SK-N-SH treated with all-trans-retinoic acid at 6 μM for 48 hours (cell line): ENCODE results near the gene ADAMTS18.

Experiments
- ATAC-seq: fragments of 200-7000 bp; cut with Tn5 transposase; 3 replicates; pipeline ENCODE4 v1.9.1; 2020; ENCODE audit warnings: mild to moderate bottlenecking, moderate library complexity
- ARNTL ChIP-seq: fragments of 450-650 bp; formaldehyde crosslinking; IDR thresholded peaks from 2 replicates; pipeline ENCODE4 v1.5.0; 2020; ENCODE audit warnings: low read depth, mild to moderate bottlenecking, moderate library complexity, borderline replicate concordance
- CSDC2 ChIP-seq: fragments of 250-450 bp; sonication (Bioruptor Pico); IDR thresholded peaks from 2 replicates; pipeline ENCODE4 v1.5.0; 2020; ENCODE audit warnings: mild to moderate bottlenecking, moderate library complexity
- ESRRG ChIP-seq: fragments of 250-450 bp; sonication (Bioruptor Pico); IDR thresholded peaks from 2 replicates; pipeline ENCODE4 v1.6.1; 2021; ENCODE audit warnings: mild to moderate bottlenecking
- ISL1 ChIP-seq: fragments of 250-450 bp; sonication (Bioruptor Pico); IDR thresholded peaks from 2 replicates; pipeline ENCODE4 v2.1.2; 2022; ENCODE audit warnings: mild to moderate bottlenecking, moderate library complexity
- OSR1 ChIP-seq: fragments of 250-450 bp; sonication (Bioruptor Pico); IDR thresholded peaks from 2 replicates; pipeline ENCODE4 v1.8.0; 2022; ENCODE audit warnings: moderate library complexity, mild to moderate bottlenecking, inconsistent platforms
- PPARA ChIP-seq: fragments of 250-450 bp; sonication (Bioruptor Pico); IDR thresholded peaks from 2 replicates; pipeline ENCODE4 v1.5.0; 2020; ENCODE audit warnings: mild to moderate bottlenecking, borderline replicate concordance
- RARB ChIP-seq: fragments of 250-450 bp; sonication (Bioruptor Pico); IDR thresholded peaks from 2 replicates; pipeline ENCODE4 v1.8.0; 2021; ENCODE audit warnings: mild to moderate bottlenecking, moderate library complexity
- SNAI2 ChIP-seq: fragments of 250-450 bp; sonication (Bioruptor Pico); IDR thresholded peaks from 2 replicates; pipeline ENCODE4 v1.5.0; 2020; ENCODE audit warnings: mild to moderate bottlenecking, moderate library complexity
- TOX ChIP-seq: fragments of 250-450 bp; sonication (Bioruptor Pico); IDR thresholded peaks from 2 replicates; pipeline ENCODE4 v1.8.0; 2021; ENCODE audit warnings: mild to moderate bottlenecking, moderate library complexity, borderline replicate concordance
- ZFP3 ChIP-seq: fragments of 250-450 bp; sonication (Bioruptor Pico); IDR thresholded peaks from 2 replicates; pipeline ENCODE4 v1.5.0; 2020; ENCODE audit warnings: mild to moderate bottlenecking, moderate library complexity
- ZFP30 ChIP-seq: fragments of 450-650 bp; formaldehyde crosslinking; IDR thresholded peaks from 2 replicates; pipeline ENCODE4 v1.5.0; 2022; ENCODE audit warnings: mild to moderate bottlenecking, moderate library complexity
- ZNF565 ChIP-seq: fragments of 450-650 bp; formaldehyde crosslinking; conservative IDR thresholded peaks from 2 replicates; pipeline ENCODE4 v1.5.0; 2020; ENCODE audit warnings: low read depth, mild to moderate bottlenecking, moderate library complexity
- ZNF70 ChIP-seq: fragments of 450-650 bp; formaldehyde crosslinking; IDR thresholded peaks from 2 replicates; pipeline ENCODE4 v1.5.0; 2020; ENCODE audit warnings: mild to moderate bottlenecking, moderate library complexity
- ZNF8 ChIP-seq: fragments of 450-650 bp; formaldehyde crosslinking; IDR thresholded peaks from 2 replicates; pipeline ENCODE4 v1.5.0; 2020; ENCODE audit warnings: mild to moderate bottlenecking, moderate library complexity
- TF ChIP-seq, protein P1 (sequence below): fragments of 250-450 bp; sonication (Bioruptor Pico); IDR thresholded peaks from 2 replicates; pipeline ENCODE4 v1.5.0; 2020; ENCODE audit warnings: mild to moderate bottlenecking, moderate library complexity
- TF ChIP-seq, protein P2 (sequence below): fragments of 250-450 bp; sonication (Bioruptor Pico); IDR thresholded peaks from 2 replicates; pipeline ENCODE4 v1.8.0; 2021; ENCODE audit warnings: low read depth, mild to moderate bottlenecking, moderate library complexity, borderline replicate concordance
- TF ChIP-seq, protein P3 (sequence below): fragments of 250-450 bp; sonication (Bioruptor Pico); IDR thresholded peaks from 2 replicates; pipeline ENCODE4 v1.5.1; 2021; ENCODE audit warnings: mild to moderate bottlenecking, moderate library complexity
- TF ChIP-seq, protein P4 (sequence below): fragments of 250-450 bp; sonication (Bioruptor Pico); IDR thresholded peaks from 2 replicates; pipeline ENCODE4 v1.5.1; 2020; ENCODE audit warnings: low read depth, mild to moderate bottlenecking, moderate library complexity

ADAMTS18 gene

GRCh38 chr16:77335652-77336234 is 99.1 kb downstream of the ADAMTS18 start:
- no peak for ATAC-seq
- no peak for TF ChIP-seq RARB (CRISPR knock-in tag)
- TF ChIP-seq, protein P1, sequence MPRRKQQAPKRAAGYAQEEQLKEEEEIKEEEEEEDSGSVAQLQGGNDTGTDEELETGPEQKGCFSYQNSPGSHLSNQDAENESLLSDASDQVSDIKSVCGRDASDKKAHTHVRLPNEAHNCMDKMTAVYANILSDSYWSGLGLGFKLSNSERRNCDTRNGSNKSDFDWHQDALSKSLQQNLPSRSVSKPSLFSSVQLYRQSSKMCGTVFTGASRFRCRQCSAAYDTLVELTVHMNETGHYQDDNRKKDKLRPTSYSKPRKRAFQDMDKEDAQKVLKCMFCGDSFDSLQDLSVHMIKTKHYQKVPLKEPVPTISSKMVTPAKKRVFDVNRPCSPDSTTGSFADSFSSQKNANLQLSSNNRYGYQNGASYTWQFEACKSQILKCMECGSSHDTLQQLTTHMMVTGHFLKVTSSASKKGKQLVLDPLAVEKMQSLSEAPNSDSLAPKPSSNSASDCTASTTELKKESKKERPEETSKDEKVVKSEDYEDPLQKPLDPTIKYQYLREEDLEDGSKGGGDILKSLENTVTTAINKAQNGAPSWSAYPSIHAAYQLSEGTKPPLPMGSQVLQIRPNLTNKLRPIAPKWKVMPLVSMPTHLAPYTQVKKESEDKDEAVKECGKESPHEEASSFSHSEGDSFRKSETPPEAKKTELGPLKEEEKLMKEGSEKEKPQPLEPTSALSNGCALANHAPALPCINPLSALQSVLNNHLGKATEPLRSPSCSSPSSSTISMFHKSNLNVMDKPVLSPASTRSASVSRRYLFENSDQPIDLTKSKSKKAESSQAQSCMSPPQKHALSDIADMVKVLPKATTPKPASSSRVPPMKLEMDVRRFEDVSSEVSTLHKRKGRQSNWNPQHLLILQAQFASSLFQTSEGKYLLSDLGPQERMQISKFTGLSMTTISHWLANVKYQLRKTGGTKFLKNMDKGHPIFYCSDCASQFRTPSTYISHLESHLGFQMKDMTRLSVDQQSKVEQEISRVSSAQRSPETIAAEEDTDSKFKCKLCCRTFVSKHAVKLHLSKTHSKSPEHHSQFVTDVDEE, result no peak

DNA sequence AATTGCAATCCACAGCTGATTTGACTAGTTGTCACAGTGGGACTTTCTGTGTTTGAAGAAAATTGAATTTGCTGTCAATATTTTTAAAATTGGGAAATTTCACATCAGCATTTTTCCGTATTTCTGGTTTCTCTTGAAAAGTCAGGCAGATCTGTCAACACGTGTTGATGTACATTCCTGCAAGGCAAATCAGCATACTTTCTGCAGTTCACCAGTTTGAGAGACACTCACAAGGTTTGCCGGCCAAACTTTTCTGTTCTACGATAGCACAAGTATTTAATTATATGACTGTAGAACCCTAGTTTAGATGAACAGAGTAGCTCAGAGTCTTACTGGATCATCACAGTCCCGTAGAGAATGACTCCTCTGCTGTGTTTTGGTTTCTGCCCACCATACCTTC is 102.0 kb downstream of the ADAMTS18 start:
- TF ChIP-seq ZNF565 (CRISPR knock-in tag) (no peak), ZFP3 (CRISPR knock-in tag) (no peak), ZNF8 (no peak)
- TF ChIP-seq, protein P2, sequence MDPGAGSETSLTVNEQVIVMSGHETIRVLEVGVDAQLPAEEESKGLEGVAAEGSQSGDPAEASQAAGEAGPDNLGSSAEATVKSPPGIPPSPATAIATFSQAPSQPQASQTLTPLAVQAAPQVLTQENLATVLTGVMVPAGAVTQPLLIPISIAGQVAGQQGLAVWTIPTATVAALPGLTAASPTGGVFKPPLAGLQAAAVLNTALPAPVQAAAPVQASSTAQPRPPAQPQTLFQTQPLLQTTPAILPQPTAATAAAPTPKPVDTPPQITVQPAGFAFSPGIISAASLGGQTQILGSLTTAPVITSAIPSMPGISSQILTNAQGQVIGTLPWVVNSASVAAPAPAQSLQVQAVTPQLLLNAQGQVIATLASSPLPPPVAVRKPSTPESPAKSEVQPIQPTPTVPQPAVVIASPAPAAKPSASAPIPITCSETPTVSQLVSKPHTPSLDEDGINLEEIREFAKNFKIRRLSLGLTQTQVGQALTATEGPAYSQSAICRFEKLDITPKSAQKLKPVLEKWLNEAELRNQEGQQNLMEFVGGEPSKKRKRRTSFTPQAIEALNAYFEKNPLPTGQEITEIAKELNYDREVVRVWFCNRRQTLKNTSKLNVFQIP, result no peak
- no peak for ATAC-seq

DNA sequence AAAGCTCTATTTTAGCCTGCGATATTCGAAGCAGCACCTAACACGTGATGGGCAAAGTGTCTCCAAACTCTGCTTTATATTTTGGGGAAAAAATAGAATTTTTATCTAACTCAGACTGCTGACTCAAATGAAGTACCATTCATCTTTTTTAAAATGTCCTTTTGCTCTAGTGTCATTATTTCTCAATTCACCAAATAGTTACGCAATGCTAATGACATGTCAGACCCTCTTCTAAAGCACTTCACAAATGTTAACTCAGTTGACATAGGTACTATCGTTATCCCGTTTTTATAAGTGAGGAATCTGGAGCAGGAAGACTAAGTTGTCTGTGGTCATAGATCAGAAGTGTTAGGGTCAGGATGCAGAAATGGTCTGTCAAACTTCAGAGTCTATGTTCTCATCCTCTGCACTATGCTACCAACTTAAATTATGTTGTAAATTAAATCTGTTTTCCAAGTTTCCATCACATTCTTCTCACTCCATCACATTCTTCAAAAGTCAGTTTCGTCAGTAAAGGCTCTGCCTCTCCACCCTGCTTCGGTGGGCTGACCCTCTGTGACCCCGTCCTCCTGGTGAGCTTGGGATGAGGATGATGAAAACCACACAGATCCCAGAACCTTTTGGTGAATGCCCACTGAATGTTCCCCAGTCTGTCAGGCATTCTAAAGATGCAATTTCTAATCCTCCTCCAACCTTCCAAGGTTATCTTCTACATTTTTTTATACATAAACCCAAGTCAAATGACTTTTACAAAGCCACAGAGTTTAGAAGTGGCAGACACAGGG is 102.8 kb downstream of the ADAMTS18 start:
- TF ChIP-seq PPARA (CRISPR knock-in tag) (no peak), ARNTL (CRISPR knock-in tag) (no peak), RARB (CRISPR knock-in tag) (no peak), ZNF70 (CRISPR knock-in tag) (no peak)
- ATAC-seq, result no peak

DNA sequence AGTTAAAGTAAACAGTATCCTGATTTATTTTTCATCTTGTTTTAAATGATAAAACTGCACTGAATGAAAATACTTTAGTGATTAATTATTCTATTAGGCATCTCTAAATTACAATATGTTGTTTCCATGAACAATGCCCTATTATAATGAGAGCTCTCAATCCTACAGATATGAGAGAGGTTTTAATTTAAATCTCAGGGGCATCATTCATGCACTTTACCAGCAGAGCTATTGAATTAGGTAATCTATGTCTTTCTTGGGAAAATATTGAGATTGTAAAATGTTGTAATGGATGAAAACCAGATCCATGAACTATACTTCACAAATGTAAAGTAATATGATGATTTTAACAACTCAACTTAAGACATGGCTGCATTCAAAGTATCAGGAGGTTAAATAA is 103.8 kb downstream of the ADAMTS18 start:
- no peak for ATAC-seq
- TF ChIP-seq, protein P3, sequence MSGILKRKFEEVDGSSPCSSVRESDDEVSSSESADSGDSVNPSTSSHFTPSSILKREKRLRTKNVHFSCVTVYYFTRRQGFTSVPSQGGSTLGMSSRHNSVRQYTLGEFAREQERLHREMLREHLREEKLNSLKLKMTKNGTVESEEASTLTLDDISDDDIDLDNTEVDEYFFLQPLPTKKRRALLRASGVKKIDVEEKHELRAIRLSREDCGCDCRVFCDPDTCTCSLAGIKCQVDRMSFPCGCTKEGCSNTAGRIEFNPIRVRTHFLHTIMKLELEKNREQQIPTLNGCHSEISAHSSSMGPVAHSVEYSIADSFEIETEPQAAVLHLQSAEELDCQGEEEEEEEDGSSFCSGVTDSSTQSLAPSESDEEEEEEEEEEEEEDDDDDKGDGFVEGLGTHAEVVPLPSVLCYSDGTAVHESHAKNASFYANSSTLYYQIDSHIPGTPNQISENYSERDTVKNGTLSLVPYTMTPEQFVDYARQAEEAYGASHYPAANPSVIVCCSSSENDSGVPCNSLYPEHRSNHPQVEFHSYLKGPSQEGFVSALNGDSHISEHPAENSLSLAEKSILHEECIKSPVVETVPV, result no peak
- TF ChIP-seq, protein P4, sequence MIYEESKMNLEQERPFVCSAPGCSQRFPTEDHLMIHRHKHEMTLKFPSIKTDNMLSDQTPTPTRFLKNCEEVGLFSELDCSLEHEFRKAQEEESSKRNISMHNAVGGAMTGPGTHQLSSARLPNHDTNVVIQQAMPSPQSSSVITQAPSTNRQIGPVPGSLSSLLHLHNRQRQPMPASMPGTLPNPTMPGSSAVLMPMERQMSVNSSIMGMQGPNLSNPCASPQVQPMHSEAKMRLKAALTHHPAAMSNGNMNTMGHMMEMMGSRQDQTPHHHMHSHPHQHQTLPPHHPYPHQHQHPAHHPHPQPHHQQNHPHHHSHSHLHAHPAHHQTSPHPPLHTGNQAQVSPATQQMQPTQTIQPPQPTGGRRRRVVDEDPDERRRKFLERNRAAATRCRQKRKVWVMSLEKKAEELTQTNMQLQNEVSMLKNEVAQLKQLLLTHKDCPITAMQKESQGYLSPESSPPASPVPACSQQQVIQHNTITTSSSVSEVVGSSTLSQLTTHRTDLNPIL (CRISPR knock-in tag), result no peak
- TF ChIP-seq ZNF70 (CRISPR knock-in tag), result no peak
- no peak for TF ChIP-seq ZNF565 (CRISPR knock-in tag)
- peak; percentile 58 for TF ChIP-seq ISL1 (CRISPR knock-in tag)

- ATAC-seq, result no peak
- no peak for TF ChIP-seq ZNF8
- TF ChIP-seq TOX (CRISPR knock-in tag), result no peak
Measured at GRCh38 chr16:77330332-77331042, 104.3 kb downstream of the ADAMTS18 start.

DNA sequence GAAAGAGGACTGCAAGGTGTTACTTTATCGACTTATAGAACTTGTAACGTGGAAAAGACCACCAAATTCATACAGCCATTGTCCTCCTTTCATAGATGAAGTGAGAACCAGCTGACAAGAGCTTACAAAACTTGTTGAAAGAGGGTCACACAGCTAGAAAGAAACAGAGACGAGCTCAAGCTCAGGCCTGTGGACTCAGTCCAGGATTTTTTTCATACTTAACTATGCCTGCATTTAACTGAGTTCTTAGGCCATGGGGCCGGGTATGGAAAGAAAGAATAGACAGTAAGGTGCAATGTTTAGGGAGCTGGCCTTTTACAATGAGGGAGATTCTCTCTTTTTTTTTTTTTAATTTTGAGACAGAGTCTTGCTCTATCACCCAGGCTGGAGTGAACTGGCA is 106.1 kb downstream of the ADAMTS18 start:
- ATAC-seq, result no peak
- TF ChIP-seq OSR1 (CRISPR knock-in tag), result no peak
- TF ChIP-seq ZNF565 (CRISPR knock-in tag), result no peak
- TF ChIP-seq, protein P1, result no peak
- TF ChIP-seq ZFP30, result no peak
- no peak for TF ChIP-seq CSDC2 (CRISPR knock-in tag)
- TF ChIP-seq, protein P4 (CRISPR knock-in tag), result no peak
- no peak for TF ChIP-seq ESRRG (CRISPR knock-in tag)
- no peak for TF ChIP-seq TOX (CRISPR knock-in tag)
- no peak for TF ChIP-seq SNAI2 (CRISPR knock-in tag)
